ACHN (cell line): ENCODE measurements around the gene OLFML1.

Source experiments
- DNase-seq: peaks from one replicate; pipeline ENCODE4 v3.0.0-alpha.2; 2015
- in situ Hi-C: cut with HindIII; loops from 2 replicates; pipeline ENCODE4 v1.10.0; 2017; ENCODE audit warnings: low sequenced_read_pairs, low pct_ligation_motif_present, low pct_unique_long_range_greater_than_20kb

The OLFML1 gene

GRCh38 chr11:7544021-7544420 is 58.7 kb downstream of the OLFML1 start:
- DNase-seq = no peak
- in situ Hi-C loops = no loop called here

GRCh38 chr11:7545611-7546010 is 60.3 kb downstream of the OLFML1 start:
- in situ Hi-C loops = no loop called here

GRCh38 chr11:7546324-7546791 is 61.1 kb downstream of the OLFML1 start:
- DNase-seq = no peak
- in situ Hi-C loops = no loop called here

More at GRCh38 chr11:7545611-7546010, 60.3 kb downstream of the OLFML1 start:
- no peak for DNase-seq

GRCh38 chr11:7547687-7548086 is 62.4 kb downstream of the OLFML1 start:
- no peak for DNase-seq
- in situ Hi-C loops = no loop called here

DNA sequence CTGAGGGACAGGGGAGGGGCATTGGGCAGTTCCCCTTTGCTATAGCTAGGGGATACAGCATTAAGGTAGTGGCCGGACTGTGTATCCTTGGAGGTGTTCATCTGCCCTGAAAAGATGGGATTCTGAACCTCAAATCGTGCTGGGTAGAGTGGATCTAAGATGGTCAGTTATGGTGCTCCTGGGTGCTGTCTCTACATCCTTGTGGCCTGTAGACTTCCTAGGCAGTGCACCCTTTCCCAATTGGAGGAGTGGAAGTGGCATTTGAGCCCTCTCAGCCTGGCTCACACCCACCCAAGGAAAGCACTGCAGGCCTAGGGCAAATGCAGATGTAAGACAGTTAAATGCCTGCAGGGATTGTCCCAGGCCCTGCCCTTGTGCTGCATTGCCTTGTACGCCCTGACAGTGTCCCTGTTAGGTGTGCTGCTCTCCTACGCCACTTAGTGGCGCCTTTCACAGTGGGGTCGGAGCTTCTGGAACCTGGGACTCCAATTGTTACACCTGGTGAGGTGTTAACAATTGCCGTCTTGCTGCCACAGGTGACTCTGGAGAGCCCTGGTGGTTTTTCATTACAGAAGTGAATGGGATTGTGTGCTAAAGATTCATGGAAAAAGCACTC is 63.5 kb downstream of the OLFML1 start:
- DNase-seq = peak; percentile 11
- in situ Hi-C loops = no loop called here

DNA sequence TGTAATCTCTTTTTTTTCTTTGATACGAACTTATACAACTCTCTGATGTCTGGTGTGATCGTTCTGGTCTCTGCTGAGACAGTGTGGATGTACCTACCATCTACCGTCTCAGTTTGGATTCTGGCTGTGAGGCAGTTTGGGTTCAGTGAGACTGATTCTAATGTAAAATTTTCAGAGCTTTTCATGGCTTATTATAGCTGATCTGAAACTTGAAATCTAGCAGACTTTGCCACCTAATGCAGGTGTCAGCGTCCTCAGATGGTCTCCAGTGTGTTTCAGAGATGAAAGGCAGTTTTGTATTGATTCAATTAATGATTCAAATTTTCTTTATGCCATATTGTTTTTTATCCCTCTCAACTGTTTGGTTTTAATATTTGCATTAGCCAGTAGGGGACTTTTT is 64.4 kb downstream of the OLFML1 start:
- in situ Hi-C loops = no loop called here
- no peak for DNase-seq

- in situ Hi-C loops = no loop called here
- DNase-seq = no peak
Observed at GRCh38 chr11:7551571-7551970, 66.3 kb downstream of the OLFML1 start.

DNA sequence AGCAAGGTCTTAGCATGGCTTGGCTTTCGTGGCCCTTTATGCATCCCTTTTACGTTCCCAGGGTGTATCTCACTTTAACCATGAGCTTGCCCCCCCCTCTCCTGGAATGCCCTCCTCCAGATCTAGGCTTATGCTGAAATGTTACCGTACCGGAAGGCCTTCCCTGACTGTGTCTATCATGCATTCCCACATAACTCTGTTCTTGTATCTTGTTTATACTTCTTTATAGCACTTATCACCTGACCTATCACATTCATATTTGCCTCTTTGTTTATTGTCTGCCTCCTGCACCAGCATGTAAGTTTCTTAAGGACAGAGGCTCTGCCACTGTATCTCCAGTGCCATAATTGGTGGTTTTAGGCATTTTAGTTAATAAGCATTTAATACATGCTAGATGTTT is 67.4 kb downstream of the OLFML1 start:
- in situ Hi-C loops = no loop called here
- no peak for DNase-seq

DNA sequence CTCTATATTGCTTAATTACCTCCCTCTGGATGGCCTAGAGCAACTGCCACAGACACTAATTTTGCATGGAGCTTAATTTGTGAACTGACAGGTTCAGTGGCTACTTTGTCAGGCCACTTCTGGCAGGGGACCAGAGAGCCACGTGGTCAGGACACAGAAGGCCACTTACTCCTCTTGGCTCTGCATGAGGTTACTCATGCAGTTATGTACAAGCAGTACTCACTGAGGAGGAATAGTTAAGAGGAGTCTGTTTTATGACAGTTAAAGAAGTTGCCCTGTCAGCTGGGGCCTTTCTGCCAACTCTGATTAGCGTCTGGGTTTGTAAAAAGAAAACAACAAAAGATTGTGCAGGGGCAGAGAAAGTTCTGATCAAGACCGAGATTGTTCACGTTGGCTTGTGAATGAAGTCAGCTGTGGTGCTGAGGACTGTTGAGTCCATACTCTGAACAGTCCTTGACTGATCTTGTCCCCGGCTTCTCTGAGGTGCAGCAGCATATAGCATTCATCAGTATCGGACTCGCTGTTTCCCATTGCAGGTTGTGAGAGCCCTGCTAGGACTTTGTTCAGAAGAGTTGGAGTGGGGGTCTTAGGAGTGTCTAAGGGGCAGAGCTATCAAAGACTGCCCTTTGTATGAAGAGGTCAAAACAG is 69.9 kb downstream of the OLFML1 start:
- in situ Hi-C loops = no loop called here
- no peak for DNase-seq

GRCh38 chr11:7558046-7558445 is 72.7 kb downstream of the OLFML1 start:
- no peak for DNase-seq
- in situ Hi-C loops = no loop called here

DNA sequence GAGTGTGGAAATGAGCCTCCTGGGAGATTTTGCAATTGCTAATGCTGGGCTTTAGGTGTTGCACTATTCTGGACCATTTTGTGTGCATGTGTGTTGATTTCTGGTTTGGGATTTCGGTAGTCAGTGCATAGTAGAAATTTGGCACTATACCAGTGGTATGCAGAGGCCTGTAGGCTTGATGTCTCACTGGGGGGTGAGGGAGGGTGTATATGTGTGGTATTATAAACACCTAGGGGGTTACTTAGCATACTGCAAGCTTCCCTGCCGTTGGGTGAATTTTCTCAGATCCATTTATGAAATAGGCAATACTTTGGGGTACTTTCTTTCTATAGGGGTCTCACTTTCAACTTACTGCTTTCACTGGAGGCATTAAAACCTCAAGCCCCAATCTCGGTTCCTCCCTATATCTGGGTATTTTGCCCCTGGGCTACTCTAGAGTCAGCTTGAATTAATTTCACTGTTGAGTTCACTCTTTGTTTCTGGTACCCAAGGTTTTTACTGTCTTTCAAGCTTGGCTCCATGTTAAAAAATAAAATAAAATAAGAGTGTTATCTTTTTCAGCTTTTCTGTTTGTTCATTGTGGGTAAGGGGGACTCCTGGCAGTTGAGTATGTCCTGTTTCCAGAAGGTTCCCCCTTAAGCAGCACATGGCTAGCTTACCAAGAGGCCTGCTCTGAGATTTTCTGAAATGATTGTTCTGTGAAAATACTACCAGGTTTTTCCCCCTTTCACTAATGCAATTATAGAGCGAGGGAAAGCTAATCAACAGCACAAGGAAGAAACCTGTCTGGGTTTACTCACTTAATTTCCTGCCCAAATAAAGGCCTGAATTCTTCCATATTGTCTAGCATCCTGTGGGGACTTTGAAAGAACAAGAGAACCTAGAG is 74.3 kb downstream of the OLFML1 start:
- in situ Hi-C loops = no loop called here
- no peak for DNase-seq
